Uterus (tissue), 2 donors: ENCODE data around the gene RASD2.

Source experiments
- POLR2A ChIP-seq, 2 donors: fragments of 450-650 bp; IDR thresholded peaks; one replicate each; pipeline ENCODE4 v1.6.1; 2016; ENCODE audit warnings: antibody characterized with exemption in 2 of 2, mild to moderate bottlenecking in 1 of 2, moderate library complexity in 1 of 2
- TF ChIP-seq, protein P1 (sequence below), 4 experiments: fragments of 200-600 bp in 2 of 4; fragments of 450-650 bp in 2 of 4; sonication (generic) in 2 of 4; IDR thresholded peaks; one replicate each; pipeline ENCODE4 v1.5.1; 2016 to 2019; ENCODE audit warnings: antibody characterized with exemption in 4 of 4, mild to moderate bottlenecking in 2 of 4, moderate library complexity in 1 of 4

DNA sequence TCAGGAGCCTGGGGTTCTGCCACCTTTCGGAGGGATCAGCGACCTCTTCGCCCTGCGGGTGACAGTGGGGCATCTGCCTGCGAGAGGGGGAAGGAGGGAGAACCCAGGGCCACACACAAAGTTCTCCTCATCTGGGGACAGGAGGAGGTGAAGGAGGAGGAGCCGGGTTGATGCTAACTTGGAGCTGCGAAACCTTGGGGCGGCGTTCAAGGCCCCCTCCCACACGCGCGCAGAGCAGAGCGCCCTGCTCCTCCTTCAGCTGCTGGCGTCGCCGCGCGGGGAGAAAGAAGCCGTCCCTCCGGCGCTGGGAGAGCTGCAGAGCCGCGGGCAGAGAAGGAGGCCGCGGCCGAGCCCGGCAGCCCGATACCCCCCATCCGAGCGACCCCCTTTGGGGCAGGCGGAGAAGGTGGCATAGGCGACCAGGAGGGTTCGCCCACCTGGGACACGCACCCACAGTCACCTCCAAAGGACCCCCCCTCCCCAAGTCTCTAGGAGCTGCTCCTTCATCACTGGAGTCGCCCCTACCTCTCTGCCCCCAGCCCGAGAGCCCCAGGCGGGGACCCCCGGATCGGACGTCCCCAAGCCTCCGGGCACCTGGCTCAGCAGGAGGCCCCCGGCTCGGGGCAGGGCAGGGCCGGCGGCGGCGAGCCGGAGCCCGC lies at the start of gene RASD2:
- TF ChIP-seq POLR2A (IDR thresholded peaks at IDR 0.05) = no peak
- TF ChIP-seq, protein P1, sequence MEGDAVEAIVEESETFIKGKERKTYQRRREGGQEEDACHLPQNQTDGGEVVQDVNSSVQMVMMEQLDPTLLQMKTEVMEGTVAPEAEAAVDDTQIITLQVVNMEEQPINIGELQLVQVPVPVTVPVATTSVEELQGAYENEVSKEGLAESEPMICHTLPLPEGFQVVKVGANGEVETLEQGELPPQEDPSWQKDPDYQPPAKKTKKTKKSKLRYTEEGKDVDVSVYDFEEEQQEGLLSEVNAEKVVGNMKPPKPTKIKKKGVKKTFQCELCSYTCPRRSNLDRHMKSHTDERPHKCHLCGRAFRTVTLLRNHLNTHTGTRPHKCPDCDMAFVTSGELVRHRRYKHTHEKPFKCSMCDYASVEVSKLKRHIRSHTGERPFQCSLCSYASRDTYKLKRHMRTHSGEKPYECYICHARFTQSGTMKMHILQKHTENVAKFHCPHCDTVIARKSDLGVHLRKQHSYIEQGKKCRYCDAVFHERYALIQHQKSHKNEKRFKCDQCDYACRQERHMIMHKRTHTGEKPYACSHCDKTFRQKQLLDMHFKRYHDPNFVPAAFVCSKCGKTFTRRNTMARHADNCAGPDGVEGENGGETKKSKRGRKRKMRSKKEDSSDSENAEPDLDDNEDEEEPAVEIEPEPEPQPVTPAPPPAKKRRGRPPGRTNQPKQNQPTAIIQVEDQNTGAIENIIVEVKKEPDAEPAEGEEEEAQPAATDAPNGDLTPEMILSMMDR (IDR thresholded peaks at IDR 0.05) = no peak
